ENCODE data around the gene DLAT. TPM values are rescaled to one million over a fixed set of nuclear protein-coding genes. Genes with fewer than 3 reads are reported as not detected.
A peak's percentile ranks its signal among the peaks of the same experiment; 100 is the strongest.
"Not testable (repeated sequence)": the region's sequence is repeated elsewhere in the genome, so short reads cannot be mapped to it uniquely, and the experiment has no call there.

DLAT gene
- total and polyA plus RNA-seq, 2 experiments from 2014 or later: 31.8 to 66.5 TPM

DNA sequence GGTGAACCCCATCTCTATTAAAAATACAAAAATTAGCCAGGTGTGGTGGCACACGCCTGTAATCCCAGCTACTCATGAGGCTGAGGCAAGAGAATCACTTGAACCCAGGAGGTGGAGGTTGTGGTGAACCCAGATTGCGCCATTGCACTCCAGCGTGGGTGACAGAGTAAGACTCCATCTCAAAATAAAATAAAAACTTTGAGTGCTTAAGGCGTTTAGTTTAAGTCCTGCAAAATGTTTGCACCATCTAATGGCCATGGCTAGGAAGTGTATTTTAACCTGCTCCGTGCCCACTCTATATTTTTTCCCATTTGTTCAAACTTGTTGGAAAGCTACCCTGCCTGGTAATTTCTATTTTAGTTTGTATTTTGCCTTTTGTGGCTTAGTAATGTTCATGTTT, 28.5 kb upstream of the DLAT start:
- TF ChIP-seq, protein P1, sequence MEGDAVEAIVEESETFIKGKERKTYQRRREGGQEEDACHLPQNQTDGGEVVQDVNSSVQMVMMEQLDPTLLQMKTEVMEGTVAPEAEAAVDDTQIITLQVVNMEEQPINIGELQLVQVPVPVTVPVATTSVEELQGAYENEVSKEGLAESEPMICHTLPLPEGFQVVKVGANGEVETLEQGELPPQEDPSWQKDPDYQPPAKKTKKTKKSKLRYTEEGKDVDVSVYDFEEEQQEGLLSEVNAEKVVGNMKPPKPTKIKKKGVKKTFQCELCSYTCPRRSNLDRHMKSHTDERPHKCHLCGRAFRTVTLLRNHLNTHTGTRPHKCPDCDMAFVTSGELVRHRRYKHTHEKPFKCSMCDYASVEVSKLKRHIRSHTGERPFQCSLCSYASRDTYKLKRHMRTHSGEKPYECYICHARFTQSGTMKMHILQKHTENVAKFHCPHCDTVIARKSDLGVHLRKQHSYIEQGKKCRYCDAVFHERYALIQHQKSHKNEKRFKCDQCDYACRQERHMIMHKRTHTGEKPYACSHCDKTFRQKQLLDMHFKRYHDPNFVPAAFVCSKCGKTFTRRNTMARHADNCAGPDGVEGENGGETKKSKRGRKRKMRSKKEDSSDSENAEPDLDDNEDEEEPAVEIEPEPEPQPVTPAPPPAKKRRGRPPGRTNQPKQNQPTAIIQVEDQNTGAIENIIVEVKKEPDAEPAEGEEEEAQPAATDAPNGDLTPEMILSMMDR (conservative IDR thresholded peaks at IDR 0.05; ENCODE audit: low read depth in 2 of 2): peak; percentile 44 to 56
- H3K27me3 ChIP-seq (ENCODE audit: insufficient read depth); H3K9me2 ChIP-seq (ENCODE audit: insufficient read depth); H3K27ac ChIP-seq (ENCODE audit: low read depth); H3K4me2 ChIP-seq; H4K20me1 ChIP-seq (replicated peaks; ENCODE audit: insufficient read depth); H3K9me3 Mint-ChIP-seq; H3K4me3 Mint-ChIP-seq; H2AFZ ChIP-seq; H3K27me3 Mint-ChIP-seq (ENCODE audit: insufficient read depth, low read depth, poor library complexity); H3K79me2 ChIP-seq (replicated peaks; ENCODE audit: insufficient read depth); H3K27ac Mint-ChIP-seq; H3K4me3 ChIP-seq; H3F3A ChIP-seq (replicated peaks; ENCODE audit: low read depth); H3K4me1 Mint-ChIP-seq; H3K4me1 ChIP-seq (ENCODE audit: insufficient read depth): not testable (repeated sequence)
- peak; percentile 54 for DNase-seq (ENCODE audit: low spot score)
- peaks cover 23% of the 10 kb centered on the region for H3K36me3 ChIP-seq (ENCODE audit: insufficient read depth)
- peaks cover 23% of the 10 kb centered on the region; the same call in 2 of the 3 replicates for H3K36me3 Mint-ChIP-seq (ENCODE audit: low read depth)
- peak; percentile 34; the same call in 2 of the 3 replicates for ATAC-seq

DNA sequence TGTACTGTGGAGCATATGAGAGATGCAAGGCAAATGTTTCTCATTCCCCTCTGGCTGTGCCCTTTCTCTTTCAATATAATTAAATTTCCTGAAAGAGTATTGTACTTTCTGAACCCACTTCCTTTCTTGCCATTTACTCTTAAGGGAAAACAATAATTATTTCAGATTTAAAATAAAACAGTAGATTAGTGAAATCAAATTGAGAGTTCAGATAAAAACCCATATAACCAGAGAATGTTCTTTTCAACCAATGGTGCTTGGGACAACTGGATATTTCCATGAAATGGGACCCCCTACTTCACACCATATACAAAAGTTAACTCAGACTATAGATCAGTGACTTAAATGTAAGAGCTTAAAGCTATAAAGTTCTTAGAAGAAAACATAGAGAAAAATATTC, 26.1 kb upstream of the DLAT start:
- H2AFZ ChIP-seq: no peak overlapping the region
- H3K9me3 Mint-ChIP-seq: peaks cover 7% of the 10 kb centered on the region; the same call in 2 of the 3 replicates
- no peaks in the 10 kb centered on the region for H3K9me2 ChIP-seq (ENCODE audit: insufficient read depth)
- no peaks in the 10 kb centered on the region for H3K4me1 ChIP-seq (ENCODE audit: insufficient read depth)
- H3K27me3 ChIP-seq (ENCODE audit: insufficient read depth): no peaks in the 10 kb centered on the region
- TF ChIP-seq NANOG (IDR thresholded peaks at IDR 0.05; ENCODE audit: borderline replicate concordance) (no peak), EZH2phosphoT487 (IDR thresholded peaks at IDR 0.05; ENCODE audit: unreplicated experiment) (no peak), EZH2 (IDR thresholded peaks at IDR 0.05; ENCODE audit: low read depth, unreplicated experiment) (no peak), STAT1 (IDR thresholded peaks at IDR 0.05; ENCODE audit: unreplicated experiment) (no peak)
- DNase-seq (ENCODE audit: low spot score) (no peak), ATAC-seq (no peak)
- no peaks in the 10 kb centered on the region for H4K20me1 ChIP-seq (replicated peaks; ENCODE audit: insufficient read depth)
- H3K27ac ChIP-seq (ENCODE audit: low read depth): no peak overlapping the region
- peaks cover 12% of the 10 kb centered on the region; the same call in 1 of the 2 replicates for H3K36me3 ChIP-seq (ENCODE audit: insufficient read depth)
- H3K27ac Mint-ChIP-seq: no peak overlapping the region
- 0 out of 2 replicates have a peak, but pooled peaks cover 4% of the 10 kb centered on the region for H3F3A ChIP-seq (replicated peaks; ENCODE audit: low read depth)
- peaks cover 5% of the 10 kb centered on the region for H3K27me3 Mint-ChIP-seq (ENCODE audit: insufficient read depth, low read depth, poor library complexity)
- H3K36me3 Mint-ChIP-seq (ENCODE audit: low read depth): peaks cover 28% of the 10 kb centered on the region; the same call in 2 of the 3 replicates
- H3K4me2 ChIP-seq: no peak overlapping the region
- no peaks in the 10 kb centered on the region for H3K79me2 ChIP-seq (replicated peaks; ENCODE audit: insufficient read depth)
- H3K4me3 ChIP-seq: no peak overlapping the region
- H3K4me1 Mint-ChIP-seq: no peaks in the 10 kb centered on the region
- H3K4me3 Mint-ChIP-seq: no peak overlapping the region

DNA sequence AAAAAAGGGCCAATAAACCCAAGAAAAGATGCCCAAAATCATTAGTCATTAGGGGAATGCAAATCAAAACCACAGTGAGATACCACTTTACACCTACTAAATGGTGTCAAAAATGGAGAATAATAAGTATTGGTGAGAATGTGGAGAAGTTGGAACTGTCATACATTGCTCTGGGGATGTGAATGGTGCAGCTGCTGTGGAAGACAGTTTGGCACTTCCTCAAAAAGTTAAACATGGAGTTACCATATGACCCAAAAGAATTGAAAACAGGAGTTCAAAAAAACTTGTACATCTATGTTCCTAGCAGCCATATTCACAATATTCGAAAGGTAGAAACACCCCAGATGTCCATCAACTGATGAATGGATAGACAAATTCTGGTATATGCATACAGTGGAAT, 24.5 kb upstream of the DLAT start:
- DNase-seq (ENCODE audit: low spot score): no peak
- Mint-ChIP-seq H3K4me3 (no peak overlapping the region), H3K27me3 (ENCODE audit: insufficient read depth, low read depth, poor library complexity) (peaks cover 5% of the 10 kb centered on the region), H3K36me3 (ENCODE audit: low read depth) (peaks cover 38% of the 10 kb centered on the region), H3K4me1 (no peaks in the 10 kb centered on the region), H3K9me3 (peaks cover 20% of the 10 kb centered on the region), H3K27ac (no peak overlapping the region)
- no peak overlapping the region for H3K4me2 ChIP-seq
- no peaks in the 10 kb centered on the region for H4K20me1 ChIP-seq (replicated peaks; ENCODE audit: insufficient read depth)
- H3F3A ChIP-seq (replicated peaks; ENCODE audit: low read depth): 0 out of 2 replicates have a peak, but pooled peaks cover 4% of the 10 kb centered on the region
- H3K36me3 ChIP-seq (ENCODE audit: insufficient read depth): peaks cover 8% of the 10 kb centered on the region; the same call in 1 of the 2 replicates
- H3K79me2 ChIP-seq (replicated peaks; ENCODE audit: insufficient read depth): no peaks in the 10 kb centered on the region
- no peaks in the 10 kb centered on the region for H3K4me1 ChIP-seq (ENCODE audit: insufficient read depth)
- H3K4me3 ChIP-seq: no peak overlapping the region
- ATAC-seq: no peak
- H3K27ac ChIP-seq (ENCODE audit: low read depth): no peak overlapping the region
- TF ChIP-seq CREB1 (CRISPR knock-in tag; IDR thresholded peaks at IDR 0.05; ENCODE audit: low read depth) (no peak), ZNF331 (CRISPR knock-in tag; IDR thresholded peaks at IDR 0.05; ENCODE audit: low read depth) (no peak), JUNB (IDR thresholded peaks at IDR 0.05; ENCODE audit: unreplicated experiment) (no peak)
- TF ChIP-seq, protein P2, sequence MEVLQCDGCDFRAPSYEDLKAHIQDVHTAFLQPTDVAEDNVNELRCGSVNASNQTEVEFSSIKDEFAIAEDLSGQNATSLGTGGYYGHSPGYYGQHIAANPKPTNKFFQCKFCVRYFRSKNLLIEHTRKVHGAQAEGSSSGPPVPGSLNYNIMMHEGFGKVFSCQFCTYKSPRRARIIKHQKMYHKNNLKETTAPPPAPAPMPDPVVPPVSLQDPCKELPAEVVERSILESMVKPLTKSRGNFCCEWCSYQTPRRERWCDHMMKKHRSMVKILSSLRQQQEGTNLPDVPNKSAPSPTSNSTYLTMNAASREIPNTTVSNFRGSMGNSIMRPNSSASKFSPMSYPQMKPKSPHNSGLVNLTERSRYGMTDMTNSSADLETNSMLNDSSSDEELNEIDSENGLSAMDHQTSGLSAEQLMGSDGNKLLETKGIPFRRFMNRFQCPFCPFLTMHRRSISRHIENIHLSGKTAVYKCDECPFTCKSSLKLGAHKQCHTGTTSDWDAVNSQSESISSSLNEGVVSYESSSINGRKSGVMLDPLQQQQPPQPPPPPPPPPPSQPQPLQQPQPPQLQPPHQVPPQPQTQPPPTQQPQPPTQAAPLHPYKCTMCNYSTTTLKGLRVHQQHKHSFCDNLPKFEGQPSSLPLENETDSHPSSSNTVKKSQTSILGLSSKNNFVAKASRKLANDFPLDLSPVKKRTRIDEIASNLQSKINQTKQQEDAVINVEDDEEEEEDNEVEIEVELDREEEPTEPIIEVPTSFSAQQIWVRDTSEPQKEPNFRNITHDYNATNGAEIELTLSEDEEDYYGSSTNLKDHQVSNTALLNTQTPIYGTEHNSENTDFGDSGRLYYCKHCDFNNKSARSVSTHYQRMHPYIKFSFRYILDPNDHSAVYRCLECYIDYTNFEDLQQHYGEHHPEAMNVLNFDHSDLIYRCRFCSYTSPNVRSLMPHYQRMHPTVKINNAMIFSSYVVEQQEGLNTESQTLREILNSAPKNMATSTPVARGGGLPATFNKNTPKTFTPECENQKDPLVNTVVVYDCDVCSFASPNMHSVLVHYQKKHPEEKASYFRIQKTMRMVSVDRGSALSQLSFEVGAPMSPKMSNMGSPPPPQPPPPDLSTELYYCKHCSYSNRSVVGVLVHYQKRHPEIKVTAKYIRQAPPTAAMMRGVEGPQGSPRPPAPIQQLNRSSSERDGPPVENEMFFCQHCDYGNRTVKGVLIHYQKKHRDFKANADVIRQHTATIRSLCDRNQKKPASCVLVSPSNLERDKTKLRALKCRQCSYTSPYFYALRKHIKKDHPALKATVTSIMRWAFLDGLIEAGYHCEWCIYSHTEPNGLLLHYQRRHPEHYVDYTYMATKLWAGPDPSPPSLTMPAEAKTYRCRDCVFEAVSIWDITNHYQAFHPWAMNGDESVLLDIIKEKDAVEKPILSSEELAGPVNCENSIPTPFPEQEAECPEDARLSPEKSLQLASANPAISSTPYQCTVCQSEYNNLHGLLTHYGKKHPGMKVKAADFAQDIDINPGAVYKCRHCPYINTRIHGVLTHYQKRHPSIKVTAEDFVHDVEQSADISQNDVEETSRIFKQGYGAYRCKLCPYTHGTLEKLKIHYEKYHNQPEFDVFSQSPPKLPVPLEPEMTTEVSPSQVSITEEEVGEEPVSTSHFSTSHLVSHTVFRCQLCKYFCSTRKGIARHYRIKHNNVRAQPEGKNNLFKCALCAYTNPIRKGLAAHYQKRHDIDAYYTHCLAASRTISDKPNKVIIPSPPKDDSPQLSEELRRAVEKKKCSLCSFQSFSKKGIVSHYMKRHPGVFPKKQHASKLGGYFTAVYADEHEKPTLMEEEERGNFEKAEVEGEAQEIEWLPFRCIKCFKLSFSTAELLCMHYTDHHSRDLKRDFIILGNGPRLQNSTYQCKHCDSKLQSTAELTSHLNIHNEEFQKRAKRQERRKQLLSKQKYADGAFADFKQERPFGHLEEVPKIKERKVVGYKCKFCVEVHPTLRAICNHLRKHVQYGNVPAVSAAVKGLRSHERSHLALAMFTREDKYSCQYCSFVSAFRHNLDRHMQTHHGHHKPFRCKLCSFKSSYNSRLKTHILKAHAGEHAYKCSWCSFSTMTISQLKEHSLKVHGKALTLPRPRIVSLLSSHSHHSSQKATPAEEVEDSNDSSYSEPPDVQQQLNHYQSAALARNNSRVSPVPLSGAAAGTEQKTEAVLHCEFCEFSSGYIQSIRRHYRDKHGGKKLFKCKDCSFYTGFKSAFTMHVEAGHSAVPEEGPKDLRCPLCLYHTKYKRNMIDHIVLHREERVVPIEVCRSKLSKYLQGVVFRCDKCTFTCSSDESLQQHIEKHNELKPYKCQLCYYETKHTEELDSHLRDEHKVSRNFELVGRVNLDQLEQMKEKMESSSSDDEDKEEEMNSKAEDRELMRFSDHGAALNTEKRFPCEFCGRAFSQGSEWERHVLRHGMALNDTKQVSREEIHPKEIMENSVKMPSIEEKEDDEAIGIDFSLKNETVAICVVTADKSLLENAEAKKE (CRISPR knock-in tag; IDR thresholded peaks at IDR 0.05): no peak
- H3K27me3 ChIP-seq (ENCODE audit: insufficient read depth): no peaks in the 10 kb centered on the region
- H2AFZ ChIP-seq: no peak overlapping the region
- no peaks in the 10 kb centered on the region for H3K9me2 ChIP-seq (ENCODE audit: insufficient read depth)
